T1000 (cell line): ENCODE data around the gene DDN.

Experiments used
- DNase-seq: peaks from one replicate; lab custom pipeline; 2025; ENCODE audit warnings: mixed read lengths; lab: John Stamatoyannopoulos, UW

DDN gene

GRCh38 chr12:48966177-48966895, 32.8 kb downstream of the DDN start:
- no peak for DNase-seq

GRCh38 chr12:48965298-48965838, 33.8 kb downstream of the DDN start:
- DNase-seq: no peak

DNA sequence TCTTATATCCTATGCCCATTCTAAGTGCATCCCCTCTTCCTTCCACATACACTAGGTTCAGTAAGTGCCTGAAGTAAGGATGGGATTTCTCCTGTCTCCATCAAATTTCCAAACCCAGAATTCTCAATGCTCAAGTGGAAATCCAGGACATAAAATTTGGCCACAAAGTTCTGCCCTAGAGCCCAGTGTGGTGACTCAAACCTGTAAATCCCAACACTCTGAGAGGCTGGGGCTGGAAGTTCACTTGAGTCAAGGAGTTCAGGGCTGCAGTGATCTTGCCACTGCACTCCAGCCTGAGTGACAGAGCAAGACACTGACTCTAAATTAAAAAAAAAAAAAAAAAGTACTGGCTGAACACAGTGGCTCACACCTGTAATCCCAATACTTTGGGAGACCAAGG, 37.4 kb downstream of the DDN start:
- no peak for DNase-seq

DNA sequence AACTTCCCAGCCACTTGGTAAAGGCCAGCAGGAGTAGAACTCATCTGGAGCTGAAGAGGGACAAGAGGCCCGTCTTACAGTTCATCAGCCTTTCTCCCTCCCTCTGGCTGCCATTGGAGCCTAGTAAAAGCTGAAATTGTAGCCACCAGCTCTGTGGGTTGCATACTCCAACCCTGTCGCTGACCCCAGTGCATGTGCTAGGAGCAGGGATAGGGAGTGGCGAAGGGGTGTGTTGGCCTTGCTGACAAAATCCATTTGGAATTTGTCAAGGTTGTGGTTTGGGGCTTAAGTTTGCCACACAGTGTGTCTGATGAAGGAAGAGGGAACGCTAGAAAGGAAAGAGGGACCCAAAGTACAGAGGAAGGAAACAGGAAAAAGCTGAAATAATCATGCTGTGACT, 37.8 kb downstream of the DDN start:
- no peak for DNase-seq

DNA sequence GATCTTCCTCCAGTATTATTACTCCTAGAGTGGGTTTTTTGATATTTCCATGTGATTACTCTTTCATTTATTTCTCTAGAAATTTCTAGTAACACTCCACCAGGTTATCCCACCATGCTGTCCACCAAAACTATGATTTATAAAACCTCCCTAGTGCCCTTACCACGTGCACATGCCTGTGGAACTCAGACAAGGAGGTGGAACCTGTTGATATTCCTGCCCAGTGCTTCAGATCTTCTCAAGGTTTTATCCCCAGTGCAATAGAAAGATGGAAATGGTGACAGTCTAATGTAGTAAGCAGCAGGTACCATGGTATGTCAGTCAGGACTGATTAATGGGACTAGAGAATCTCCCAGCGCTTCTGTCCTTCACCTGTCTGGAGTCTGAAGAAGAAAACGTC, 38.3 kb downstream of the DDN start:
- DNase-seq: no peak

- DNase-seq: no peak
Measured at GRCh38 chr12:48958049-48958388, 41.2 kb downstream of the DDN start.

- DNase-seq: peak; percentile 90
Measured at GRCh38 chr12:48957141-48958048, 41.8 kb downstream of the DDN start, which contains the start of gene ARF3. TSS of gene ARF3 (minus strand) at chr12:48957487. CDS start at chr12:48941095, 16,392 bp downstream.

- DNase-seq: peak; percentile 84
Measured at GRCh38 chr12:48956279-48957140, 42.7 kb downstream of the DDN start.

DNA sequence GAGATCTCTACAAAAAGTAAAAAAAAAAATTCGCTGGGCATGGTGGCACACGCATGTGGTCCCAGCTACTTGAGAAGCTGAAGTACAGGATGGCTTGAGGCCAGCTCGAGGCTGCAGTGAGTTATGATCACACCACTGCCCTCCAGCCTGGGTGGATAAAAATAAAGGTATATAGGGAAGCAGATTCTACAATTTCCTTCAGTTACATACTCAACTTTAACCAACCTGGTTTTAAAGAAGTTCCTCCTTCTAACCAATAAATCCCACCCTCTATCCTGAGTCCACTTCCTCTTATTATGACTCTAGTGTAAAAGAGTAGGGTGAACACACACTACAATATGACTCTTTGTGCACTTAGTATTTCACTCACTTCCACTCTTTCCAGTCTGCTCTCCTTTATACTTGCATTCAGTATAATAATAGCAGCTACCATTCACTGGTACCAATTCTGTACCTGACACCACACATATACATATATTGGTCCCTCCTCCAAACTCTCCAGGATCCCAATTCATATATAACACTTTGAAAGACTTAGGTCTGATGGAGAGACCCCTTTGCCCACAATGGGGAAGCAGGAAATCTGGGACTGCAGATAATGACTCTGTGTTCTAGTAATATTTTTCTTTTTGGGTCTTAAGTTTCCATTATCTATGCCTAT, 44.2 kb downstream of the DDN start:
- no peak for DNase-seq

GRCh38 chr12:48954061-48954460, 45.1 kb downstream of the DDN start:
- DNase-seq: no peak

- no peak for DNase-seq
Measured at GRCh38 chr12:48952691-48953090, 46.5 kb downstream of the DDN start.

- DNase-seq: no peak
Measured at GRCh38 chr12:48947727-48948126, 51.4 kb downstream of the DDN start.

- DNase-seq: no peak
Measured at GRCh38 chr12:48946943-48947342, 52.2 kb downstream of the DDN start.

DNA sequence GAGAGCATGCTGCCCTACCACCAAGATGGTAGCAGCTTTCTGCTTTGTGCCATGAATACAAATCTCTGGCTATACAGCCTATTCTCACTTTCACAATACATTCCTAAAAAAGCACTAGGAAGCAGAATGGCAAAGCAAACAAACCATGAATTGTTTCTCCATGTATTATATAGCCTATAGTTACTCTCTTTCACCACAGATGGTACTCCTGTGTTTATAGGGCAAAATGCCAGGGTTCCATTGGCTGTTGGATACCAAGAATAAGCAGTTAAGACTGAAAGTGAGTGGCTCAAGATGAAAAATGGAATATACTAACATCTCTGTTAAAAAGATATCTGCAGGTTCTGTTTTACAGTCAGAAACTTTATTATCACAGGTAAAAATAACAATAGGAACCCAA, 53.0 kb downstream of the DDN start:
- DNase-seq: no peak
